H9 (cell line): ENCODE measurements around the gene PMIS2. TPM values are rescaled to one million over a fixed set of nuclear protein-coding genes. Genes with fewer than 3 reads are reported as not detected.

ENCODE experiments used
- DNase-seq: peaks from one replicate; pipeline ENCODE4 v3.0.0-alpha.2; 2017
- H2AFZ ChIP-seq: one replicate; pipeline ENCODE4 v1.6.1; 2013; ENCODE audit warnings: mild to moderate bottlenecking, low read length, control low read depth, moderate library complexity
- H2AK5ac ChIP-seq: 2 replicates; pipeline ENCODE4 v1.6.1; 2013; ENCODE audit warnings: low read length, control low read depth, mixed read lengths; ENCODE audit not compliant: insufficient read length
- H2BK120ac ChIP-seq: one replicate; pipeline ENCODE4 v1.6.1; 2013; ENCODE audit warnings: low read depth, mild to moderate bottlenecking, low read length, control low read depth, inconsistent platforms; ENCODE audit not compliant: poor library complexity, severe bottlenecking
- H2BK12ac ChIP-seq: 2 replicates; pipeline ENCODE4 v1.6.1; 2013; ENCODE audit warnings: low read length, control low read depth, mixed read lengths, low read depth; ENCODE audit not compliant: insufficient read length
- H2BK15ac ChIP-seq: 2 replicates; pipeline ENCODE4 v1.6.1; 2013; ENCODE audit warnings: low read depth, low read length, control low read depth
- H2BK20ac ChIP-seq: one replicate; pipeline ENCODE4 v1.6.1; 2013; ENCODE audit warnings: low read depth, mild to moderate bottlenecking, low read length, control low read depth, inconsistent platforms; ENCODE audit not compliant: poor library complexity, severe bottlenecking
- H2BK5ac ChIP-seq: 2 replicates; pipeline ENCODE4 v1.6.1; 2013; ENCODE audit warnings: low read length, control low read depth, mixed read lengths; ENCODE audit not compliant: insufficient read length
- H3K14ac ChIP-seq: 2 replicates; pipeline ENCODE4 v1.6.1; 2013; ENCODE audit warnings: low read length, control low read depth; ENCODE audit not compliant: insufficient read depth
- H3K18ac ChIP-seq: 2 replicates; pipeline ENCODE4 v1.6.1; 2013; ENCODE audit warnings: low read depth, mild to moderate bottlenecking, mixed read lengths, low read length, control low read depth; ENCODE audit not compliant: insufficient read length
- H3K23ac ChIP-seq: 2 replicates; pipeline ENCODE4 v1.6.1; 2013; ENCODE audit warnings: low read length, control low read depth, mixed read lengths, low read depth; ENCODE audit not compliant: insufficient read length
- H3K23me2 ChIP-seq: 2 replicates; pipeline ENCODE4 v1.6.1; 2013; ENCODE audit warnings: low read depth, mild to moderate bottlenecking, mixed read lengths, low read length, control low read depth; ENCODE audit not compliant: insufficient read length, poor library complexity, severe bottlenecking
- H3K27ac ChIP-seq: 2 replicates; pipeline ENCODE4 v1.5.1; 2013; ENCODE audit warnings: low read length, control low read depth, mixed read lengths, low read depth; ENCODE audit not compliant: insufficient read length
- H3K27me3 ChIP-seq: 2 replicates; pipeline ENCODE4 v1.6.1; 2013; ENCODE audit warnings: low read length, control low read depth, inconsistent platforms; ENCODE audit not compliant: insufficient read depth
- H3K4ac ChIP-seq: 2 replicates; pipeline ENCODE4 v1.6.1; 2013; ENCODE audit warnings: low read depth, mild to moderate bottlenecking, control low read depth, inconsistent platforms, low read length, moderate library complexity
- H3K4me1 ChIP-seq: 2 replicates; pipeline ENCODE4 v1.6.1; 2013; ENCODE audit warnings: low read length, control low read depth, inconsistent platforms; ENCODE audit not compliant: insufficient read depth
- H3K4me2 ChIP-seq: 2 replicates; pipeline ENCODE4 v1.6.1; 2013; ENCODE audit warnings: low read length, control low read depth, mixed read lengths; ENCODE audit not compliant: insufficient read length, insufficient read depth
- H3K56ac ChIP-seq: 2 replicates; pipeline ENCODE4 v1.6.1; 2013; ENCODE audit warnings: low read depth, mild to moderate bottlenecking, mixed read lengths, low read length, control low read depth; ENCODE audit not compliant: insufficient read length
- H3K79me1 ChIP-seq: 2 replicates; pipeline ENCODE4 v1.6.1; 2013; ENCODE audit warnings: low read depth, mild to moderate bottlenecking, moderate library complexity, low read length, control low read depth, inconsistent platforms; ENCODE audit not compliant: insufficient read depth, poor library complexity, severe bottlenecking
- H3K79me2 ChIP-seq: 2 replicates; pipeline ENCODE4 v1.6.1; 2013; ENCODE audit warnings: low read length, control low read depth, inconsistent platforms; ENCODE audit not compliant: insufficient read depth
- H3K9ac ChIP-seq: 2 replicates; pipeline ENCODE4 v1.6.1; 2013; ENCODE audit warnings: low read length, control low read depth, mixed read lengths; ENCODE audit not compliant: insufficient read length; ENCODE audit errors: extremely low read depth
- H3K9me3 ChIP-seq: one replicate; pipeline ENCODE4 v1.6.1; 2013; ENCODE audit warnings: low read depth, low read length, inconsistent platforms; ENCODE audit not compliant: control insufficient read depth
- H3T11ph ChIP-seq: one replicate; pipeline ENCODE4 v1.6.1; 2013; ENCODE audit warnings: mild to moderate bottlenecking, low read length, control low read depth, inconsistent platforms
- H4K20me1 ChIP-seq: one replicate; pipeline ENCODE4 v1.6.1; 2013; ENCODE audit not compliant: control insufficient read depth, insufficient read length, insufficient read depth
- H4K5ac ChIP-seq: 2 replicates; pipeline ENCODE4 v1.6.1; 2013; ENCODE audit warnings: low read depth, mild to moderate bottlenecking, mixed read lengths, low read length, control low read depth; ENCODE audit not compliant: insufficient read length
- H4K8ac ChIP-seq: replicated peaks from 2 replicates; pipeline ENCODE4 v1.6.1; 2013; ENCODE audit warnings: low read length, control low read depth, mixed read lengths, low read depth; ENCODE audit not compliant: insufficient read length
- H4K91ac ChIP-seq: 2 replicates; pipeline ENCODE4 v1.6.1; 2013; ENCODE audit warnings: low read depth, mild to moderate bottlenecking, moderate library complexity, mixed read lengths, low read length, control low read depth; ENCODE audit not compliant: insufficient read length
- H3K27ac Mint-ChIP-seq, 3 experiments: 2 replicates in 2 of 3; 3 replicates in 1 of 3; pipeline ENCODE4 v1.8.0; 2020 to 2021; ENCODE audit warnings: mixed read lengths in 3 of 3, mild to moderate bottlenecking in 1 of 3, moderate library complexity in 1 of 3
- H3K27me3 Mint-ChIP-seq: 2 replicates; pipeline ENCODE4 v1.8.0; 2021; ENCODE audit warnings: low read depth, mild to moderate bottlenecking, moderate library complexity, mixed read lengths
- H3K36me3 Mint-ChIP-seq, 3 experiments: 2 replicates in 2 of 3; 3 replicates in 1 of 3; pipeline ENCODE4 v1.8.0; 2020 to 2021; ENCODE audit warnings: low read depth in 3 of 3, mixed read lengths in 3 of 3; ENCODE audit not compliant: insufficient read depth in 1 of 3
- H3K4me1 Mint-ChIP-seq, 2 experiments: 2 replicates each; pipeline ENCODE4 v1.8.0; 2020; ENCODE audit warnings: mixed read lengths in 2 of 2
- H3K4me3 Mint-ChIP-seq, 2 experiments: 2 replicates in 1 of 2; 3 replicates in 1 of 2; pipeline ENCODE4 v1.8.0; 2020 to 2021; ENCODE audit warnings: mild to moderate bottlenecking in 2 of 2, mixed read lengths in 2 of 2, moderate library complexity in 1 of 2
- H3K9me3 Mint-ChIP-seq, 2 experiments: 2 replicates in 1 of 2; 3 replicates in 1 of 2; pipeline ENCODE4 v1.8.0; 2020; ENCODE audit warnings: mild to moderate bottlenecking in 2 of 2, mixed read lengths in 2 of 2, moderate library complexity in 1 of 2
- CTCF ChIP-seq: fragments of 200-600 bp; sonication (generic); conservative IDR thresholded peaks from 3 replicates; pipeline ENCODE4 v1.8.0; 2021; ENCODE audit warnings: antibody characterized with exemption, mild to moderate bottlenecking
- WGBS: extraction: QIAGEN DNeasy Blood & Tissue Kit; methylation state at CpG from one replicate; pipeline ENCODE4 v1.1.7; 2013; ENCODE audit warnings: missing lambda C conversion rate, low lambda C conversion rate, mixed read lengths; ENCODE audit not compliant: insufficient read length; ENCODE audit errors: extremely low coverage; 5-methylcytosine and 5-hydroxymethylcytosine counted together
- total RNA-seq: library from RNA; stranded (reverse); gene quantifications from 2 replicates; pipeline ENCODE4 v1.2.1, GENCODE V29; 2021

The PMIS2 gene
- total RNA-seq, 1 experiment from 2014 or later = not detected

- no peak overlapping the region for H3T11ph ChIP-seq
- H3K9ac ChIP-seq = no peak overlapping the region
- H3K27me3 Mint-ChIP-seq = no peaks in the 10 kb centered on the region
- no peak overlapping the region for H4K91ac ChIP-seq
- H3K14ac ChIP-seq = no peak overlapping the region
- H3K4me1 Mint-ChIP-seq = peaks cover 31 to 34% of the 10 kb centered on the region in 2 experiments
- H3K23ac ChIP-seq = no peak overlapping the region
- H3K4me1 ChIP-seq = peaks cover 8% of the 10 kb centered on the region; the same call in 1 of the 2 replicates
- H3K4me2 ChIP-seq = no peak overlapping the region
- no peaks in the 10 kb centered on the region for H3K79me1 ChIP-seq
- H2BK15ac ChIP-seq = no peak overlapping the region
- H3K36me3 Mint-ChIP-seq = peaks cover 21 to 49% (median 42%) of the 10 kb centered on the region in 3 experiments; a peak in 6 of 7 replicates
- no peak overlapping the region for H3K4ac ChIP-seq
- H2AK5ac ChIP-seq = no peak overlapping the region
- no peaks in the 10 kb centered on the region for H3K9me3 Mint-ChIP-seq
- no peak overlapping the region for H3K27ac ChIP-seq
- no peak for DNase-seq
- no peak overlapping the region for H3K18ac ChIP-seq
- no peak overlapping the region for H2AFZ ChIP-seq
- no peaks in the 10 kb centered on the region for H3K9me3 ChIP-seq
- no peak overlapping the region for H3K56ac ChIP-seq
- no peaks in the 10 kb centered on the region for H4K20me1 ChIP-seq
- no peak overlapping the region for H4K5ac ChIP-seq
- no peak overlapping the region for H3K27ac Mint-ChIP-seq
- no peak overlapping the region for H4K8ac ChIP-seq
- H3K79me2 ChIP-seq = peaks cover 5% of the 10 kb centered on the region; the same call in 1 of the 2 replicates
- H3K23me2 ChIP-seq = peaks cover 13% of the 10 kb centered on the region
- no peak overlapping the region for H2BK20ac ChIP-seq
- no peak overlapping the region for H2BK5ac ChIP-seq
- H2BK12ac ChIP-seq = no peak overlapping the region
- H3K27me3 ChIP-seq = no peaks in the 10 kb centered on the region
- no peak overlapping the region; a peak in 1 of 5 replicates for H3K4me3 Mint-ChIP-seq
- TF ChIP-seq CTCF = no peak
- no peak overlapping the region for H2BK120ac ChIP-seq
- no CpG with 5 or more reads among the region's 11 CpGs for WGBS
Measured at GRCh38 chr19:35542209-35542608, 43.8 kb upstream of the PMIS2 start.
